ENCODE measurements around the gene ENDOU. TPM values are rescaled to one million over a fixed set of nuclear protein-coding genes. Genes with fewer than 3 reads are reported as not detected.

The ENDOU gene
- total RNA-seq, 1 donor from 2014 or later = not detected

- Mint-ChIP-seq H3K9me3 (no peaks in the 10 kb centered on the region), H3K4me3 (no peak overlapping the region), H3K27me3 (ENCODE audit: low read depth) (peaks cover 15% of the 10 kb centered on the region), H3K4me1 (peaks cover 11% of the 10 kb centered on the region), H3K36me3 (ENCODE audit: low read depth) (no peaks in the 10 kb centered on the region), H3K27ac (ENCODE audit: unreplicated experiment) (peak overlapping the region; percentile 4)
- TF ChIP-seq, protein P1, sequence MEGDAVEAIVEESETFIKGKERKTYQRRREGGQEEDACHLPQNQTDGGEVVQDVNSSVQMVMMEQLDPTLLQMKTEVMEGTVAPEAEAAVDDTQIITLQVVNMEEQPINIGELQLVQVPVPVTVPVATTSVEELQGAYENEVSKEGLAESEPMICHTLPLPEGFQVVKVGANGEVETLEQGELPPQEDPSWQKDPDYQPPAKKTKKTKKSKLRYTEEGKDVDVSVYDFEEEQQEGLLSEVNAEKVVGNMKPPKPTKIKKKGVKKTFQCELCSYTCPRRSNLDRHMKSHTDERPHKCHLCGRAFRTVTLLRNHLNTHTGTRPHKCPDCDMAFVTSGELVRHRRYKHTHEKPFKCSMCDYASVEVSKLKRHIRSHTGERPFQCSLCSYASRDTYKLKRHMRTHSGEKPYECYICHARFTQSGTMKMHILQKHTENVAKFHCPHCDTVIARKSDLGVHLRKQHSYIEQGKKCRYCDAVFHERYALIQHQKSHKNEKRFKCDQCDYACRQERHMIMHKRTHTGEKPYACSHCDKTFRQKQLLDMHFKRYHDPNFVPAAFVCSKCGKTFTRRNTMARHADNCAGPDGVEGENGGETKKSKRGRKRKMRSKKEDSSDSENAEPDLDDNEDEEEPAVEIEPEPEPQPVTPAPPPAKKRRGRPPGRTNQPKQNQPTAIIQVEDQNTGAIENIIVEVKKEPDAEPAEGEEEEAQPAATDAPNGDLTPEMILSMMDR (conservative IDR thresholded peaks at IDR 0.05) = no peak
- DNase-seq (ENCODE audit: low read depth, low spot score) = no peak
Observed at GRCh38 chr12:47744778-47745436, 19.6 kb upstream of the ENDOU start.

- no peak for DNase-seq (ENCODE audit: low read depth, low spot score)
- no peaks in the 10 kb centered on the region for H3K9me3 Mint-ChIP-seq
- H3K4me1 Mint-ChIP-seq = peaks cover 11% of the 10 kb centered on the region
- TF ChIP-seq, protein P1 (conservative IDR thresholded peaks at IDR 0.05) = peak; percentile 74
- H3K4me3 Mint-ChIP-seq = no peak overlapping the region
- no peaks in the 10 kb centered on the region for H3K36me3 Mint-ChIP-seq (ENCODE audit: low read depth)
- no peak overlapping the region for H3K27ac Mint-ChIP-seq (ENCODE audit: unreplicated experiment)
- peaks cover 13% of the 10 kb centered on the region for H3K27me3 Mint-ChIP-seq (ENCODE audit: low read depth)
Observed at GRCh38 chr12:47744005-47744651, 18.8 kb upstream of the ENDOU start.

GRCh38 chr12:47743311-47743860 lies 18.1 kb upstream of the ENDOU start:
- Mint-ChIP-seq H3K9me3 (no peaks in the 10 kb centered on the region), H3K27ac (ENCODE audit: unreplicated experiment) (no peak overlapping the region), H3K36me3 (ENCODE audit: low read depth) (no peaks in the 10 kb centered on the region), H3K27me3 (ENCODE audit: low read depth) (peaks cover 13% of the 10 kb centered on the region), H3K4me3 (no peak overlapping the region), H3K4me1 (peaks cover 11% of the 10 kb centered on the region)
- DNase-seq (ENCODE audit: low read depth, low spot score) = no peak
- TF ChIP-seq, protein P1 (conservative IDR thresholded peaks at IDR 0.05) = no peak

DNA sequence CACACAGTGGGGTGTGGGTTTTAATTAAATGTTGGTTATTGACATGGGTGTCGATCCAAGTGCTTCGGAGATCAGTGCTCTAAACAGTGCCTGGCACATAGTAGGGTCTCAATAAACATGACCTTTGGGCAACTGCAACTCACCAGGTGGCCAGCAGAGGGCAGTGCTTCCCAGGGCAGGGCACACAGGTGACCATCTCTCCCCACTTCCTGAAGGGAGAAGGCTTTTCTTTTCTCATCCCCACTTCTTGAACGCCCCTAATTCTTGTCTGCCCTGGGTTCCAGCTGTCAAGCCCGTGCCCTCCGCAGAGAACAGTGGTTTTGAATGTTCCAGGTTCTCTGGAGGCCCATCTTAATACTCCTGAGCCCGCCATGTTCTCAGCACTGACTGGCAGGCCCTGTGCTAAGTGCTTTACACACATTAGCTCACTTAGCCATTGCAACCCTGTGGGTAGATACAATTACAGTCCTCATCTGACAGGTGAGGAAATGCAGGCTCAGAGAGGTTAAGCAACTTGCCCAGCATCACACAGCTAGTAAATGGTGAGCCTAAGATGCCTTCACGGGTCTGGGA lies 17.0 kb upstream of the ENDOU start:
- Mint-ChIP-seq H3K36me3 (ENCODE audit: low read depth) (no peaks in the 10 kb centered on the region), H3K9me3 (no peaks in the 10 kb centered on the region), H3K27ac (ENCODE audit: unreplicated experiment) (no peak overlapping the region), H3K27me3 (ENCODE audit: low read depth) (peaks cover 13% of the 10 kb centered on the region), H3K4me3 (no peak overlapping the region), H3K4me1 (peaks cover 14% of the 10 kb centered on the region)
- TF ChIP-seq, protein P1 (conservative IDR thresholded peaks at IDR 0.05) = peak; percentile 96
- peak; percentile 53 for DNase-seq (ENCODE audit: low read depth, low spot score)

DNA sequence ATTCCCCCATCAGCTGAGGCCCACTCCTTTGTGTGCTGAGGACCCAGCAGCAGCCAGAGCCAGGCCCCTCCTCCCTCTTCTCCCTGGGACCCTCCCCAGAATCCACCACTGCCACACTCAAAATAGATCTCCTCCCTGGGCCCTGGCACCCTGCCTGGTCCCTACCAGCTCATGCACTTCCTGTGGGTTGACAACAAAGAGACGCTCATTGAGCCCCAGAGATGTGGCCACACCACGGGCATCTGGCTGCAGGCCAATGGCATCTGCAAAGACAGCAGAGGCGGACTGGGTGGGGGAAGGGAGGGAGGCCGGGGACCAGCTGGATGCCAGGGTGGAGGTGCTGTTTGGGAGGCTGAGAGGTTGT lies 16.0 kb upstream of the ENDOU start:
- peak overlapping the region; percentile 50 for H3K27ac Mint-ChIP-seq (ENCODE audit: unreplicated experiment)
- TF ChIP-seq, protein P1 (conservative IDR thresholded peaks at IDR 0.05) = no peak
- H3K36me3 Mint-ChIP-seq (ENCODE audit: low read depth) = no peaks in the 10 kb centered on the region

More for the DNA sequence above, 16.0 kb upstream of the ENDOU start:
- H3K27me3 Mint-ChIP-seq (ENCODE audit: low read depth) = peaks cover 13% of the 10 kb centered on the region
- no peak overlapping the region for H3K4me3 Mint-ChIP-seq
- H3K9me3 Mint-ChIP-seq = no peaks in the 10 kb centered on the region
- peaks cover 19% of the 10 kb centered on the region for H3K4me1 Mint-ChIP-seq
- DNase-seq (ENCODE audit: low read depth, low spot score) = no peak
